DMS 273 treated with DMSO at 0.1 percent for 48 hours (cell line): ENCODE data around the gene CTDP1.

Source experiments
- DNase-seq: peaks from one replicate; lab custom pipeline; 2025; lab: John Stamatoyannopoulos, UW

CTDP1 gene

GRCh38 chr18:79782566-79783308 is 103.1 kb downstream of the CTDP1 start:
- DNase-seq, result no peak

- DNase-seq, result no peak
Observed at GRCh38 chr18:79784071-79784913, 104.7 kb downstream of the CTDP1 start.

GRCh38 chr18:79784965-79785770 is 105.6 kb downstream of the CTDP1 start:
- DNase-seq, result no peak

DNA sequence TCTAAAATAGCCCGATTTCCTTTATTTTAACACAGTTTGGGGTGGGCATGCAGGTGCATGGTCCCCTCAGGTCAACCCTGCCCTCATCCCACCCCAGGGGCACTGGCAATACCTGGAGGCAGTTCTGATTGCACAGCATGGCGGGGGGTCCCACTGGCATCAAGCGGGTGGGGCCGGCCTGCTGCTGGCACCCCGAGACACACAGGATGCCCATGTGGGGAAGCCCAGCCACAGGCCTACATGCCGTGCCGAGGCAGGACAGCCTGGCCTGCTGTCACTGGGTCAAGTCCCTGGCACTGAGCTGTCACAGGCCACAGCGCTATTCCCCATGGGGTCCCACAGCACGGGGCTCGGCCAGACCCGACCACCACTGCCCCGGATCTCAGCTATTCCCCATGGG is 106.2 kb downstream of the CTDP1 start:
- DNase-seq, result no peak

- DNase-seq, result no peak
Observed at GRCh38 chr18:79786304-79786703, 106.7 kb downstream of the CTDP1 start.

DNA sequence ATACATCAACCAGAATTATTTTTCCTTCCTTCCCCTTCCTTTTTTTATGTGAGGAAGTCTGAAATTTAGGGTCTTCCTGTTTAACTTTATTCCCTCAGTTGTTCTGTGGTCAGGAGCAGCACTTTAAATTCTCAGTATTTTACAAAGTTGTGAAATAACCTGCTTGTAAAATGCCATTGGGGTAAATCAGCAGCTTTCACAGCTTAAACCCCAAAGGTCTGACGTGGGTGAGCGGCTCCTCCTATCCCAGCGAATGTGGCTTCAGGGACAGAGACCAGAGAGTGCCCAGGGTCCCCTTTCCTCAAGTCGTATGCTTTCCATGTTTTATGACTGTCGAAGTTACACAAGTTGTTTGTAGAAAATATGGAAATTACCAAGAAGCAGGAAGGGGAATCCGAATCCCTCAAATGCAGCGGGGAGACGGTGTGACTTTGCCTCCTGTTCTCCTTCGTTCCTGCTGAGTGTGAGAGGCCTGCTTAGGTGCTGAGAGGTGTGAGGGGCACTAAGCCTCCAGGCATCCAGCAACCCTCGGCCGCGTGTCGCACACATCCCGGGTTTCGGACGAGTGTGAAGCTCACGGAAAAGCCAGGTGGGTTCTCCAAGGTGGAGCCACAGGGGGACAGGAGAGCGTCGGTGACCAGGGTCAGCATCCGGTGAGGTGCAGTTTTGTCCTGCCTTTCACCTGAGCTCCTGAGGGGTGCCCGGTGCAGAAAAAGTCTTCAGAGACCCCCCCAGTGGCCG is 107.4 kb downstream of the CTDP1 start:
- DNase-seq, result no peak

- no peak for DNase-seq
Observed at GRCh38 chr18:79787527-79787864, 107.9 kb downstream of the CTDP1 start.

DNA sequence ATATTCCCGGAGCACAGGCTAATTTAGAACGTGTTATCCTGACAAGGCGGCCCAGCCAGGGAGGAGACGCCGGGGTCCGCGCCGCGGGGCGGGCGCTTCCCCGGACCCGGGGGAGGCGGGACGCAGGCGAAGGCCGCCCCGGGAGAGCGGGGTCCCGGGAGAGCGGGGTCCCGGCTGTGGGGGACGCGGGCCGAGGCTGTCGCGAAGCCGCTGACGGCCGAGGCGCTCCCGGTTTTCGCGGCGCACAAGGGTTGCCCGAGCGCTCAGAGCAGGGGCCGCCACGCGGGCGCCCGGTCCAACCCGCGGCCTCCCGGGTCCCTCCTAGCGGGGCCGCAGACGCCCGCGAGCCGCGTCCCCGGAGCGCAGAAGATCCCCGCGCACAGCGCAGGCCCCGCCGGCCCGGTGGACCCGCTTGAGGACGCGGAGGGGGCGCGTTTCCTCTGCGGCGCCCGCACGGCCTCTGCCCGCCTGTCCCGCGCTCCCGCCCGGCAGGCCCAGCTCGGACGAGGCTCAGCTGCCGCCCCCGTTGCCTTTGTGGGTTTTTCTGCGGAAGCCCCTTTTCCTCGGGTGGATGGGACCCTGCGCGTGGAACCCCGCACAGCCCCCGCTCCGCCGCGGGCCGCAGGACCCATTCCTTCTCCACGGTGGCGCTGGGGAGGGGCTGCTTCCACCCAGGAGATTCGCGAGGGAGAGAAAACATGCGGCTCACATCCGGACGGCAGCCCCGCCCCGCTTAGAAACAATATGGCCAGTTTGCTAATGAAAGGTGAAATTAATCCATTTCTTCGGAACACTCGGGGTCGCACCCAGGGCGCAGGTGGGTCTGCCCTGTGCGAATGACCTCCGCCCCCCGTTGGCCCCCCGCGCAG is 108.5 kb downstream of the CTDP1 start:
- no peak for DNase-seq

GRCh38 chr18:79788734-79789085 is 109.1 kb downstream of the CTDP1 start:
- no peak for DNase-seq

DNA sequence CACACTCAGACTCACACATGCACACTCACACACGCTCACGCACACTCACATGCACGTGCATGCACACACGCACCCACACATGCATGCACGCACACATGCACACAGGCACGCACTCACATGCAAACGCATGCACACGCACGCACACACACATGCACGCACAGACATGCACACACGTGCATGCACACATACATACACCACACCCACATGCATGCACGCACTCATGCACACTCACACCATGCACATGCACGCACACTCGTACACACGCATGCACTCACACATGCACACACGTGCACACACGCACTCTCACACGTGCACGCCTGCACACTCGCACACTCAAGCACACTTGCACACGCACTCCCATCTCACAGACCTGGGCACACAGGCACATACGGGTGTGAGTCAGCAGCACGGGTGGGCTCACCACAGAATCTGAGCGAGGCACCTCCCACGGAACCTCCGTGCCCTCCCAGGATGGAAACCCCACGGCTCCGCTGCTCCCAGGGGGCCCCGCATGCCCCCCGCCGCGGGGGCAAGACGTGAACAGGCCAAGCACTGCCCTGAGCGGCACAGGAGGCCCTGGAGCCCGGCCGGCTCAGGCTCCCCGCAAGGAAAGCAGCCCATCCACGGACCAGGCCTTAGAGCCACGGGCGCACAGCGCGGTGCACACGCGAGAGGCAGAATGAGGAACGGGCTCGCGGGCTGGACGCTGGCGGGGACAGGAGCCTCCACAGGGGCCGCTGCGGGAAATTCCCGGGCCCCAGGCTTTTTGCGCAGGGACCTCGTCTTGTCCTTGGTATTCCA is 109.7 kb downstream of the CTDP1 start:
- no peak for DNase-seq

DNA sequence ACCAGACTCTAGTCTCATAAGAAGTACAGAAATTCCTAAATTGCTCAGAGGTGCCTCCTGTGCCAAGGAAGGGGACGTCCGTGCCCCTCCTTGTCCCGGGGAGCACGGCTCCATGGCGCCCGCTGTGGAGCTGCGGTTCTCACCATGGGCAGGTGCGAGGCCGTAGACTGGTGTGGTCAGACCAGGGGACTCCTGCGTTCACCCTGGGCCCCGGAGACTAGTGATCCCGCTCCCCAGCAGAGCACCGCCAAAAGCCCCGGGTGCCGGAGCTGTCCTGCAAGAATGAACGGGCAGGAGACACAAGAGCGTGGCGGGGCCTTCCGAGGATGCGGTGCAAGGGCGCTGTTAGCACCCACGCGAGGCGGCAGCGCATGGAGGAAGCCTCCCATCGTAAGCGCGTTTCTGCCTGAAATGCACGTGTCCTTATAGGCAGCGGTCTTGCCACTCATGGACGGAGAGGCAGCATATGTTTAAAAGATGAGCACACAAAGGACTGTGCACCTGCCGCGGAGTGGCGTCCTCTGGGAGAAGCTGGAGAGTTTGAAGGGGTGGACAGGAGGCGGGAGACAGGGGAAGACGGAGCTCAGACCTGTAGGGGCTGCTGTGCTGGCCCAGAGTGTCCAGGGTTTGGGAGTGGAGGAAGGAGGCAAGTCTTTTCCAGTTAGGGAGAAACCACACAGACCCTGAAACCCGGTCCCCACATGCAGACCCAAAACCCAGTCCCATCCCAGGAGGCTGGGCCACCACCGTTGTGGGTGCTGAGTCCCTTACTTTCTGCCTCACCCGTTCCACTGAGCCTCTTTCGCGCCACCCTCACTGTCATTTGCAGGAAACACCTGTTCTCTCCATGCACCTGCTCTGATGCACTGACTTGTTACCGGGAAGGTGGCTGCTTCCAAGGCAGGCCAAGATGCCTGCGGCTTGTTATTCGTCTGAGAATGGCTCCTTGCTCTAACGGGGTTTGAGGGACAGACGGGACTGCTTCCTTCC is 110.6 kb downstream of the CTDP1 start:
- DNase-seq, result no peak

GRCh38 chr18:79790996-79791972 is 111.7 kb downstream of the CTDP1 start:
- no peak for DNase-seq

- no peak for DNase-seq
Observed at GRCh38 chr18:79792096-79792987, 112.7 kb downstream of the CTDP1 start.

- DNase-seq, result no peak
Observed at GRCh38 chr18:79792988-79793355, 113.4 kb downstream of the CTDP1 start.

DNA sequence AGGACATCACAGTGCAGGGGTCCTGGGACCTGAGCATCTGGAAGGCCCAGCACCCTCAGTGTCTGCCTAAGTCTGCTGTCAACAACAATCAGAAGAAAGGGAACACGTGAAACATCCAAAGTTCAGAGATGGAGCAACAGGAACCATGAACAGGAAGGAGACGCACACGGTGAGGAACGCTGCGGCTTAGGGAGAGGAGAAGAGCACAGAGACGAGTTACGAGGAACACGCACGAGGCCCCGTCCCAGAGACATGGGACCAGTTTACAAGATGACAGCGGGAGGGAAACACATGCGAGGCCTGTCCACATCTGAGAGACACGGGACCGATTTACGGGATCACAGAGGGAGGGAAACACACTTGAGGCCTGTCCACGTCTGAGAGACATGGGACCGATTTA is 115.2 kb downstream of the CTDP1 start:
- DNase-seq, result no peak

DNA sequence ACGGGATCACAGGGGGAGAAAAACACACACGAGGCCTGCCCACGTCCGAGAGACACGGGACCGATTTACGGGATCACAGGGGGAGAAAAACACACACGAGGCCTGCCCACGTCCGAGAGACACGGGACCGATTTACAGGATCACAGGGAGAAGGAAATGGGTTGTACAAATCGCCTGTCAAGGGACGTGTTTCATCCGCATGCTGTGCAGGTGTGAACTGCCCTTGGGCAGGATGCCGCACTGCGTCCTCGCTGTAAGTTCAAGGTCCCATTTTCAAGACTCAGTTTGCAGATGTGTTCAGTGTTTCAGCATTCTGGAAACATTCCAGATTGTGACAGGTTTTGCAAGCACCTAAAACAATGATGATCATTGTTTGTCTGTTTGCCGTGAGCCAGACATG is 115.8 kb downstream of the CTDP1 start:
- DNase-seq, result no peak

GRCh38 chr18:79796016-79796415 is 116.4 kb downstream of the CTDP1 start:
- DNase-seq, result no peak
